ENCODE measurements around the gene GART.

Gene GART

GRCh38 chr21:33559813-33560212 lies 17.9 kb upstream of the GART start:
- TF ChIP-seq CTCF (IDR thresholded peaks at IDR 0.05), result no peak

- no peak for TF ChIP-seq CTCF (IDR thresholded peaks at IDR 0.05)
Observed at GRCh38 chr21:33558777-33559421, 17.0 kb upstream of the GART start.

GRCh38 chr21:33557447-33557846 lies 15.5 kb upstream of the GART start:
- no peak for TF ChIP-seq CTCF (IDR thresholded peaks at IDR 0.05)

- no peak for TF ChIP-seq CTCF (IDR thresholded peaks at IDR 0.05)
Observed at GRCh38 chr21:33554982-33555344, 13.0 kb upstream of the GART start.

GRCh38 chr21:33554236-33554981 lies 12.5 kb upstream of the GART start:
- TF ChIP-seq CTCF (IDR thresholded peaks at IDR 0.05), result no peak

GRCh38 chr21:33552999-33553598 lies 11.2 kb upstream of the GART start:
- no peak for TF ChIP-seq CTCF (IDR thresholded peaks at IDR 0.05)

GRCh38 chr21:33552093-33552998 lies 10.4 kb upstream of the GART start:
- no peak for TF ChIP-seq CTCF (IDR thresholded peaks at IDR 0.05)
